Measurements from ENCODE around the gene ACSF2.

DNA sequence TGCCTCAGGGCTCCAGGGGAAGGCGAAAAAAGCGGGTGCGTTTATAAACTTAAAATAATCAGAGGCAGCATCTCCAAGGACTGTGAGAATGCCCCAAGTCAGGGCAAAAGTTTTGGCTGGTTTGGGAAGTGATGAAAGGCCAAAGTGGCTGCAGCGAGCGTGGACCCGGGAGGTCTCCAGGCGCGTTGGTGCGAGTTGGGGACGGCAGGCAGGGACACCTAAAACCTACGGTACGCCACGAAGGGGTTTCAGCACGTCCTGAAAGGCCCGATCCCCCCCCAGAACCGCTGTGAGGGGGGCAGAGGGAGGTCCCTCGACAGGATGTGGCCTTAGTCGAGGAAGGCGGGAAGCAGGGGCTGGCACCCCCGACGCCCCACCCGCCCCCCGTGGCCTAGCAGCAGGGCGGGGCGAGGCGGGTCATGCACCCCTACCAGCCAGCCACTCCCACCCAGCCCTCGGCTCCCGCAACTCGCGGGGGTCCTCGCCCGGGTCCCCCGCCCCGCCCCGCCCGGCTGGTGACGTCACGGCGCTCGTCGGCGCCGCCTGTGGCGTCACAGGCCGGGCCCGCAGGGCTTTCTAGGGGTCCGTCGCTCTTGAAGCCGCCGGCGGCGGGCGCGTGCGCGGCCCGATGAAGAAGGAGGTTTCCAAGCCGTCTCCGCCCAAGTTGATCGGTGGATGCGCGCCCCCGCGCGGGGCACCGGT lies 82.0 kb downstream of the ACSF2 start, which contains the start of gene MYCBPAP:
- TF ChIP-seq, protein P1, sequence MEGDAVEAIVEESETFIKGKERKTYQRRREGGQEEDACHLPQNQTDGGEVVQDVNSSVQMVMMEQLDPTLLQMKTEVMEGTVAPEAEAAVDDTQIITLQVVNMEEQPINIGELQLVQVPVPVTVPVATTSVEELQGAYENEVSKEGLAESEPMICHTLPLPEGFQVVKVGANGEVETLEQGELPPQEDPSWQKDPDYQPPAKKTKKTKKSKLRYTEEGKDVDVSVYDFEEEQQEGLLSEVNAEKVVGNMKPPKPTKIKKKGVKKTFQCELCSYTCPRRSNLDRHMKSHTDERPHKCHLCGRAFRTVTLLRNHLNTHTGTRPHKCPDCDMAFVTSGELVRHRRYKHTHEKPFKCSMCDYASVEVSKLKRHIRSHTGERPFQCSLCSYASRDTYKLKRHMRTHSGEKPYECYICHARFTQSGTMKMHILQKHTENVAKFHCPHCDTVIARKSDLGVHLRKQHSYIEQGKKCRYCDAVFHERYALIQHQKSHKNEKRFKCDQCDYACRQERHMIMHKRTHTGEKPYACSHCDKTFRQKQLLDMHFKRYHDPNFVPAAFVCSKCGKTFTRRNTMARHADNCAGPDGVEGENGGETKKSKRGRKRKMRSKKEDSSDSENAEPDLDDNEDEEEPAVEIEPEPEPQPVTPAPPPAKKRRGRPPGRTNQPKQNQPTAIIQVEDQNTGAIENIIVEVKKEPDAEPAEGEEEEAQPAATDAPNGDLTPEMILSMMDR (conservative IDR thresholded peaks at IDR 0.05 in 1 of 2, IDR thresholded peaks at IDR 0.05 in 1 of 2; ENCODE audit: extremely low read depth in 1 of 2, insufficient read depth in 1 of 2, low read depth in 1 of 2, low read length in 2 of 2): no peak
- no peak for TF ChIP-seq EZH2 (IDR thresholded peaks at IDR 0.05; ENCODE audit: borderline replicate concordance, low read length)
